HL-60/S4 treated with phorbol 12-myristate 13-acetate at 8.2 ng/mL for 4 days and 3 days (cell line): ENCODE data around the gene TRIM77.
"Not testable (repeated sequence)": the region's sequence is repeated elsewhere in the genome, so short reads cannot be mapped to it uniquely, and the experiment has no call there.

ENCODE experiments used
- in situ Hi-C: fragments of 300-500 bp; cut with MboI; formaldehyde crosslinking; loops from 2 replicates; pipeline ENCODE4 v1.15.0; 2022; ENCODE audit warnings: low sequenced_read_pairs

TRIM77 gene, protein sequence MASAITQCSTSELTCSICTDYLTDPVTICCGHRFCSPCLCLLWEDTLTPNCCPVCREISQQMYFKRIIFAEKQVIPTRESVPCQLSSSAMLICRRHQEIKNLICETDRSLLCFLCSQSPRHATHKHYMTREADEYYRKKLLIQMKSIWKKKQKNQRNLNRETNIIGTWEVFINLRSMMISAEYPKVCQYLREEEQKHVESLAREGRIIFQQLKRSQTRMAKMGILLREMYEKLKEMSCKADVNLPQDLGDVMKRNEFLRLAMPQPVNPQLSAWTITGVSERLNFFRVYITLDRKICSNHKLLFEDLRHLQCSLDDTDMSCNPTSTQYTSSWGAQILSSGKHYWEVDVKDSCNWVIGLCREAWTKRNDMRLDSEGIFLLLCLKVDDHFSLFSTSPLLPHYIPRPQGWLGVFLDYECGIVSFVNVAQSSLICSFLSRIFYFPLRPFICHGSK

DNA sequence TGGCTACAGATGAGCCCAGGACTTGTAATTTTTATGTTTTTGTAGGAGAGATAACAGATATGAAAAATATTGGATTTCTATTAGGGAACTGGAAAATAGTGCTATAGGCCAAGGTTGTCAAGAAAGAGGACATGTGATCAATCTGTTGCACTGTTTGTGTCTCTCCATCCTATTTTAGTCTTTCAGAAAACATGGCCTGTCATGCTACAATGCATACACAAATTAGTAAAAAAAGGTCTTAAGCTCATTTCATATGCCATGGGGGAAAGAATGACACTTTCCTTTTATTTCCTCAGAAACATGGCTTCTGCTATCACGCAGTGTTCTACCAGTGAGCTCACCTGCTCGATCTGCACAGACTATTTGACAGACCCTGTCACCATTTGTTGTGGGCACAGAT is at the start of gene TRIM77:
TRIM77 (plus strand) TSS at position 301 of the 400 bp plus-strand sequence; CDS start at position 301, 0 bp downstream.
- in situ Hi-C loops = not testable (repeated sequence)

DNA sequence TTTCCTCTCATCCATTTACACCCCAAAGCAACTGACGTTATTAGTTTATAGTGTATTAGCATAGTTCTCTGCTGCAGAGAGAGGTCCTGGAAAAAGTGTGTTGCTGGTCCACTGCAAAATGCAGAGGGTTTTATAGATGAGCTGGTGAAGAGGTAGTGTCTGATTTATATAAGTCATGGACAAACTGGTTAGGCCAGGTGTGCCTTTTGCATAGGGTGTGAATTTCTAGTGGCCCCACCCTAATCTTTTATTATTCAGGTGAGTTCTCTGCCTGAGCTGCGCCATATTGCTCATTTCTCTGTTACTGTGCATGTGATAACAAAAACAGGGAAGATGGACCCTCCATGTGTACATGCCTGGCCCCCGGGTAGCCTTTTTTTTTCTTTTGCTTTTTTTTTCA is 43.1 kb upstream of the TRIM77 start:
- in situ Hi-C loops = no loop called here

DNA sequence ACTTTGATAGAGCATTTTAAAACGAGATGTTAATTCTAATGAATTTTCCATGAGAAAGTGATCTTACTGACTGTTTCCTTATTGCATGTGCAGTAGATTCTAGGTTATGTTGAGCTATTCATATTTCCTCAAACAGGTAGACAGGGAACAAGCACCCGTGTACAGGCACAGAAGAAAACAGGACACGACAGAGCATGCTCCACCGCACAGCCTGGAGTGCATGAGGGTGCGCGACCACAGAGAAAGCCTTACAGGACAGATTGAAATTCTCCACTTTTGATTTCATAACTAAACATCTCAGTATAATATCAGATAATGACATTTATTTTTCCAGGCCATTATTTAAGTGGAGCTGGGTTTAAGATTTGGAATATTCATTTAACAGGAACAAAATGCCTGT is 41.9 kb upstream of the TRIM77 start:
- in situ Hi-C loops = not testable (repeated sequence)

DNA sequence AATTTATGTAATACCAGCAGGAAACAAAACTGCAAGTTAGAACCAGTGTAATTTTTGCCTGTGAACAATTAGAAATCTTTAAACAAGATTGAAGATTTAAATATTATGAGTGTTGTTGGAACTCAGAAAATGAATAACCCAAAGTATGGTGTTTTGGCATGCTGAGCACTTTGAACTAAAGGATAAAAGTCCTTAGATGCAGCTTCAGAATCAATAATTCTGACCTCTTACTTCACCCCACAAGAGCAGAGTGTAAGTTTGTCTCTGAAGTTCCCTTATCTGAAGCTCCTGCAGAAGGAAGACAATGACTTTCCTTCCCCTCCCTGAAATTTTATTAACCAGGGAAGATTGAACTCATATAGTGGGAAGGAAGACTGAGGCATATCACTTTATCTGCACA is 40.5 kb upstream of the TRIM77 start:
- in situ Hi-C loops = not testable (repeated sequence)

DNA sequence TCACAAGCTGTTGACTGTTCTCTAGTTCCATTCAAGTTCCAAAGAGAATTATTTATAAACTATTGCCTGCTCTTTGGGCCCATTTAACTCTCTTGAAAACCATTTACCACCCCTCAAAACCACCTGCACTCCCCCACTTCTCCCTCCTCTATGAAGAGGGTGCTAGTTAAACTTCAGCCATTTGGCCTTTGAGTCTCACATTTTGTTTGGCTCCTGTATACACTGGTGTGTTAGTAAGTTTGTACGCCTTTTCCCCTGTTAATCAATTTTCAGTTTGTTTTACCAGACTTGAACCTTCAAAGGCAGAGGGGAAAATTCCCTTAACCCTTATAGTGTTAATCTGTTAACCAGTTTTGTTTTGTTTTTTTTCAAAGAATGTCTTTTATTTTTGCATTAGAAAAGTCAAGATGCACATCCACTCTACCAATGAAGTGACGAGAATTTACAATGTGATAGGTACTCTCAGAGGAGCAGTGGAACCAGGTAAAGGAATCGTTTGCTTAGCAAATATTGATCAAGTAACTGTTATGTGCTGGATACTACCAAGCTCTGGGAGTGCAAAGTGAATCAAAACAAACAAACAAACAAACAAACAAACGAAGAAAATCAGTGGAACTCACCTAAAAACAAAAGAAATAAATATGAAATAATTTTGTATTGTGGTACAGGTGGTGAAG is 40.0 kb upstream of the TRIM77 start:
- in situ Hi-C loops = not testable (repeated sequence)

DNA sequence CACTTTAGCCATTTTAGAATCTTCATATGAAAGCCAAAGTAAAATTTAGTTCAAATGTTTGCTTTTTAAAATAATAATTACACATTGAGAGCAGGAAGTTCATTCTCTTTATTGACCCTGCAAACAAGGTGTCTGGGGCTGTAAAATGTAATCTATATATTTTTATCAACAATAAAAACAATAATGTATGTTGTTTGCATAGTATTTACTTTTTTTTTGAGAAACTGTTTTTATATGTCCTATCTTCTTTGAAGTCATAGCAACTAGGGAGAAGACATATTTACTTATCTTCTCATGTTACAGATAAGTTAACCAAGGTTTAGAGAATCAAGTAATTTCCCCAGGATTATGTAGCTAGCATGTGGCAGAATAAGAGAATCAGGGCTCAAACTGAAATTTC is 37.6 kb upstream of the TRIM77 start:
- in situ Hi-C loops = not testable (repeated sequence)

DNA sequence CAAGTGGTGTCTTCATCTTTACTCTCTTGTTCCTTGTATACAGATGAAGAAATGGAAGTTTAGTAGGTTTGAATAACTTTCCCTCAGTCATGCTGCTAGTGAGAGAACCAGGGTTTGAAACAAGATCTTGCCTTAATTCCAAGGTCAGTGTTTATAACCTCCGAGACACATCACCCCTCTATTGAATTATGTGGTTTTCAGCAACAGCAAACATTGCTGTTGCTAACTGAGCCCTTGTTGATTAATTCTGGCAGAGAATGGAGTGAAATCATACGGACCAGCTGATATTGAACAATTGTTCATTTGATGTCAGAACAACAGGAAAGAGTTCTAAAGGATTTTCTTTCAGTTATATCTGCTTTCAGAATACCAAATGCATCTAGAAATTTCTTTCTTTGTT is 36.7 kb upstream of the TRIM77 start:
- in situ Hi-C loops = not testable (repeated sequence)

DNA sequence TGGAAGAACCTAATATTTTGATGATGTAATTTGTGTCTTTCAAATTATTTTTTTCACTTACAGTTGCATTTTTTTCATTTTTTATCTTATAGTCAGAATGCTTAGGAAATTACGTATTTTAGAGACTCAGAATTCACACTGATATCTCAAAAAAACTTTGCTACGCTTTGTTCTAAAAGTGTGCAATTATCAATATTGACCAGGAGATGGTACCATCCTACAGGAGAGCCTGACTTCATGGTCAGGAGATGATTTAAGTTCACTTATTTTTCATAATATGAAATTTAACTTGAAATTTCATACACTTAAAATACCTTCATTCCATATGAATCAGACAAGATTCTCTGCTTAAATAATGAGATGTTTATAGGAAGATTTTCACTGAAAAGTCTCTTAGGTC is 34.7 kb upstream of the TRIM77 start:
- in situ Hi-C loops = not testable (repeated sequence)

DNA sequence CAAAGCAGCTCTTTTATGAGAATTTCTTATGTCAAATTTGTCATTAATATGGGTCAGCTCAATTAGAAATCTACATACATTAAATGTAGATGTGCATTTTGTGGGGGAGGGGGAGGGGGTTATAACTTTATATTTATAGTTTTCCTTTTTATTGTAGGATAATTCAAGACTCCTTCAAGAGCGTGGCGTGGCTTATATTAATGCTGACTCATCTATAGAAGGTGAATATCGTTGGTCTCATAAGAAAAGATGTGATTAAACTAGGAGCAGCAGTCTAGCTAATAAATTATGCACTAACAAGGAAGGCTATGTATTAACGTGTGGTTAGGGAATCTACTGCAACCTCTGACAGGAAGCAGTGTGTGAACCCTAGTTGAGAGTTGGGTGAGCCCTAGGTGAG is 34.2 kb upstream of the TRIM77 start:
- in situ Hi-C loops = not testable (repeated sequence)

DNA sequence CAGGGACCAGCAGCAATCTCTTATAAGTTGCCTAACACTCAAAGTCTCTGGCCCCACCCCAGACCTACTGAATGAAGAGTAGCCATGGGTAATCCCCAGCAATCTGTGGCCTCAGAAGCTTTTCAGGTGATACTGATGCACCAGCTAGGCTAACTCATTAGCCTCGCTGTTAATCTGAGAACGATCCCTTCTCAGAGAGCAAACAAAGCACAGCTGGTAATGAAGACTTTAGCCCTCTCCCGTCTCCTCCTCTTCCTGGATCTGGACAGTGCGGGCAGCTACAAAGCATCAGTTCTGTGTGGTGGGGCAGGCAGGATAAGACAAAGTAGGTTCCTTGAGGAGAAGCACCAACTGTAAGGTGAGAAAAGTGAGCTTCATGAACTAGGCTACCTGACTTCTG is 3.0 kb upstream of the TRIM77 start:
- in situ Hi-C loops = not testable (repeated sequence)

DNA sequence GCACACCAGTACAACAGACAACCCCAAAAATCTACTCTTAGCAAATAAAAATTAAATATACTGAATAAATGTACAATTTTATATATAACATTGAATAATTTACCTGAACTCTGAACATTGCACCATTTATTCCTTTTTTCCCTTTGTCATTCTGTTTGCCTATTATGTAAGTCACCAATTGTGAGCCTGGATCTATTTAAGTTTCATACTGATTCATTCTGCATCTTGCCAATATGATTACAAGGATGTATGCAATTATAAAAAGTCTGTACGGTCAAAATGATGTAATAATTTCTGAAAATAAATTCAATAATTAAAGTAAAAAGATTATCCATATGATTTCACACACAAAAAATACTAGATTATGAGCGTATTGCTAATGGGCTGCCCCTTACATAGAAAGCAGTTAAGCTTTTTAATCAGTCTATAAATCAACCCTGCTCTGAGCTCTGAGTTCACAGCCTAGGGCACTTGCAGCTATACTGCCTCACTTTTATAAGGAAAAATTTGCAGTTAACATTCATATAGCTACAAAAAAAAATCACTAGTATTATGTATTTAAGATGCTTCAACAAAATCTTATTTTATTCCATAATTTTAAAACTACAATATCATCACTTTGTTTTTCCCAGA is 14.9 kb downstream of the TRIM77 start:
- in situ Hi-C loops = not testable (repeated sequence)

DNA sequence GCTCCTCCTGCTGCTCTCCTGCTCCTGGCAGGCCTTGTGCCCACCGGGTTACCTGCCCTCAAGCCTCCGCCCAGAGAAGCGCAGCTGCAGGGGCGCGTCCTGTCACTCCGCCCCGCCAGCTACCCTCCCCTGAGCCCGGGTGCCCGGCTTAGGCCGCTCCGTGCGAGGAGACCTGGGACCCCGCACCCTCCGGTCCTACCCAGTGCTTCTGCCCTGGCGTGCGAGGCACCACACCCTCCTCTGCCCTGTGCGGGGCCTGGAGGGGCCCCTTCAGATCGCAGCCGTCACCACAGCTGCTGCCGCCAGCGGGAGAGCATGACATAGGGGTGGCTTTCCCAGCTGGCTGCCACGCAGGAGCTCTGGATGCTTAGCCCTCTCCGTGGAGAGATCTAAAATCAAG is 20.1 kb downstream of the TRIM77 start:
- in situ Hi-C loops = not testable (repeated sequence)

DNA sequence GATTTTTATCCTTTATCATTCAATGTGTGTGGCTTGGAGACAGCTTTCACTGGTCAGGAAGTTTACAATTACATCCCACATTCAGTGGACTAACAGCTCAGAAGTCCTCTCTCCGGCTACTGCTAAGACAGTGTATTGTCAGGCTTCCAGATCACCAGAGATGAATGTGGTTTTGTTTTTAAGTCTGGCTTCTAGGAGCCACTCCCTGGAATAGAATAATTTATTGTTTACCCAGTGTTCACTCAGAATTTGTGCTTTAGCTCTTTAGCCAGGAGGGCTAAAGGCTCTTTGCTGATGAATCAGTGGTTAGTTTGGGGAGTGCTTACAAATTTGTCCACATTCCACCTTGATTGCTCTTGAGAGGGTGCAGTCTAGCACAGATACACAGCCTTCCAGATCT is 26.5 kb downstream of the TRIM77 start:
- in situ Hi-C loops = no loop called here

DNA sequence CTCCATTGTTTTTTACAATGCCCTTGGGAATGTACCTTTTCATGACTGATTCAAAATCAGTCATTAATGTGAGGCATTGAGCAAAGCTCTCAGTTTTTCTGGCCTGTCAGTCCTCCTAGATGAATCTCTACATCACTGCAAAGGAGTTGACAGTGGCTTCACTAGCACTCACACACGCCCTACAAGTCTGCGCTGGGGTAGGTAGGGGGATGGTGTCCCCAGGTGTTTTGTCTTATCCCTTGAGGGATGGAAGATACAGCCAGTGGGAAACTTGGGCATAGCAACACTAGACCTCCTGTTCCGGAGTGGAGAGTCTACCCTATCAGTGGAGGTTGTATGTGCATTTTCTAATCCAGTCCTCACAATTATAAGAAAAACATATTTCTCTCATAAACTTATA is 27.0 kb downstream of the TRIM77 start:
- in situ Hi-C loops = no loop called here

DNA sequence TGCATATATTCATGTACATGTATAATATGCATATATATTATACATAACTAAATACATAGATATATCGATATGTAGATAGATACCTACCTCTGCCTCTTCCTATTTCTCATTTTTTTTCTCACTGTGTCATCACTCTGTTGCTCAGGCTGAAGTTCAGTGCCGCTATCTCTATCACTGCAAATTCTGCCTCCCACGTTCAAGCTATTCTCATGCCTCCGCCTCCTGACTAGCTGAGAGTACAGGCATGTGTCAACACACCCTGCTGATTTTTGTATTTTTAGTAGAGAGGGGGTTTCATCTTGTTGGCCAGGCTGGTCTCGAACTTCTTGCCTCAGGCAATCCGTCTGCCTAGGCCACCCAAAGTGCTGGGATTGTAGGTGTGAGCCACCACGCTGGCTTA is 31.3 kb downstream of the TRIM77 start:
- in situ Hi-C loops = not testable (repeated sequence)

DNA sequence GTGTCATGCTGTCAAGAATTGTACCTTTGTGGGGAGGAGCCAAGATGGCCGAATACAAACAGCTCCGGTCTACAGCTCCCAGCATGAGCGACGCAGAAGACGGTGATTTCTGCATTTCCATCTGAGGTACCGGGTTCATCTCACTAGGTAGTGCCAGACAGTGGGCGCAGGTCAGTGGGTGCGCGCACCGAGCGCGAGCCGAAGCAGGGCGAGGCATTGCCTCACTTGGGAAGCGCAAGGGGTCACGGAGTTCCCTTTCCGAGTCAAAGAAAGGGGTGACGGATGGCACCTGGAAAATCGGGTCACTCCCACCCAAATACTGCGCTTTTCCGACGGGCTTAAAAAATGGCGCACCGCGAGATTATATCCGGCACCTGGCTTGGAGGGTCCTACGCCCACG is 34.1 kb downstream of the TRIM77 start:
- in situ Hi-C loops = not testable (repeated sequence)

DNA sequence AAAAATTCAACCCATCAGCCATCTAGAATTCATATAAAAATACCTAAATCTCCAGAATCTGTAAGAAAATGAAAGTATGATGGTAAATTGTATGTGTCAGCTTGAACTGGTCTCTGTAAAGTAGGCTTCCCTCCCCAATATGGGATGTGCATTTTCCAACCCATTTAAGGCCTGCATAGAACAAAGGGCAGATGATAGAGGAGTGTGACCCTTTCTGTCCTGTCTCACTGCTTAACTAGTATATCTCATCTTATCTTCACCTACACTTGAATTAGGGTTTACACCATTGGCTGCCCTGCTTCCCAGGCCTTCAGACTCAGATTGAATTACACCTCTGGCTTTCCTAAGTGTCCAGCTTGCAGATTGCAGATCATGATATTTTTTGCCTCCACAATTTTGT is 40.7 kb downstream of the TRIM77 start:
- in situ Hi-C loops = not testable (repeated sequence)
